ENCODE measurements around the gene NLGN2.

DNA sequence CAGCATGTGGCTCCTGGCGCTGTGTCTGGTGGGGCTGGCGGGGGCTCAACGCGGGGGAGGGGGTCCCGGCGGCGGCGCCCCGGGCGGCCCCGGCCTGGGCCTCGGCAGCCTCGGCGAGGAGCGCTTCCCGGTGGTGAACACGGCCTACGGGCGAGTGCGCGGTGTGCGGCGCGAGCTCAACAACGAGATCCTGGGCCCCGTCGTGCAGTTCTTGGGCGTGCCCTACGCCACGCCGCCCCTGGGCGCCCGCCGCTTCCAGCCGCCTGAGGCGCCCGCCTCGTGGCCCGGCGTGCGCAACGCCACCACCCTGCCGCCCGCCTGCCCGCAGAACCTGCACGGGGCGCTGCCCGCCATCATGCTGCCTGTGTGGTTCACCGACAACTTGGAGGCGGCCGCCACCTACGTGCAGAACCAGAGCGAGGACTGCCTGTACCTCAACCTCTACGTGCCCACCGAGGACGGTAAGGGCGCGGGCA is 645 bp downstream of the NLGN2 start:
- TF ChIP-seq, protein P1, sequence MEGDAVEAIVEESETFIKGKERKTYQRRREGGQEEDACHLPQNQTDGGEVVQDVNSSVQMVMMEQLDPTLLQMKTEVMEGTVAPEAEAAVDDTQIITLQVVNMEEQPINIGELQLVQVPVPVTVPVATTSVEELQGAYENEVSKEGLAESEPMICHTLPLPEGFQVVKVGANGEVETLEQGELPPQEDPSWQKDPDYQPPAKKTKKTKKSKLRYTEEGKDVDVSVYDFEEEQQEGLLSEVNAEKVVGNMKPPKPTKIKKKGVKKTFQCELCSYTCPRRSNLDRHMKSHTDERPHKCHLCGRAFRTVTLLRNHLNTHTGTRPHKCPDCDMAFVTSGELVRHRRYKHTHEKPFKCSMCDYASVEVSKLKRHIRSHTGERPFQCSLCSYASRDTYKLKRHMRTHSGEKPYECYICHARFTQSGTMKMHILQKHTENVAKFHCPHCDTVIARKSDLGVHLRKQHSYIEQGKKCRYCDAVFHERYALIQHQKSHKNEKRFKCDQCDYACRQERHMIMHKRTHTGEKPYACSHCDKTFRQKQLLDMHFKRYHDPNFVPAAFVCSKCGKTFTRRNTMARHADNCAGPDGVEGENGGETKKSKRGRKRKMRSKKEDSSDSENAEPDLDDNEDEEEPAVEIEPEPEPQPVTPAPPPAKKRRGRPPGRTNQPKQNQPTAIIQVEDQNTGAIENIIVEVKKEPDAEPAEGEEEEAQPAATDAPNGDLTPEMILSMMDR (IDR thresholded peaks at IDR 0.05): no peak
- TF ChIP-seq POLR2A (IDR thresholded peaks at IDR 0.05; ENCODE audit: low read depth) (no peak), POLR2AphosphoS5 (IDR thresholded peaks at IDR 0.05) (no peak)
